IPS DF 6.9 (cell line): ENCODE results near the gene ZCCHC17.

ENCODE experiments used
- DNase-seq: peaks from one replicate; pipeline ENCODE4 v3.0.0-alpha.2; 2013; ENCODE audit warnings: low read depth, low spot score
- H3K27ac ChIP-seq: one replicate; pipeline ENCODE4 v1.5.1; 2013; ENCODE audit warnings: low read length, control low read depth
- H3K27me3 ChIP-seq: 2 replicates; pipeline ENCODE4 v1.6.1; 2013; ENCODE audit warnings: mild to moderate bottlenecking, low read length; ENCODE audit not compliant: control insufficient read depth, insufficient read depth
- H3K36me3 ChIP-seq: 2 replicates; pipeline ENCODE4 v1.6.1; 2013; ENCODE audit warnings: low read length; ENCODE audit not compliant: control insufficient read depth, insufficient read depth
- H3K4me1 ChIP-seq: 2 replicates; pipeline ENCODE4 v1.6.1; 2013; ENCODE audit warnings: low read length; ENCODE audit not compliant: control insufficient read depth, insufficient read depth
- H3K4me3 ChIP-seq: 2 replicates; pipeline ENCODE4 v1.5.1; 2013; ENCODE audit warnings: mild to moderate bottlenecking, low read length
- H3K9me3 ChIP-seq: 2 replicates; pipeline ENCODE4 v1.6.1; 2013; ENCODE audit warnings: low read length, inconsistent platforms; ENCODE audit not compliant: control insufficient read depth, insufficient read depth
- WGBS: extraction: QIAGEN DNeasy Blood & Tissue Kit; methylation state at CpG from one replicate; pipeline ENCODE4 v1.1.7; 2013; ENCODE audit warnings: mixed read lengths, missing lambda C conversion rate; ENCODE audit not compliant: insufficient read length, insufficient coverage; 5-methylcytosine and 5-hydroxymethylcytosine counted together

Gene ZCCHC17

DNA sequence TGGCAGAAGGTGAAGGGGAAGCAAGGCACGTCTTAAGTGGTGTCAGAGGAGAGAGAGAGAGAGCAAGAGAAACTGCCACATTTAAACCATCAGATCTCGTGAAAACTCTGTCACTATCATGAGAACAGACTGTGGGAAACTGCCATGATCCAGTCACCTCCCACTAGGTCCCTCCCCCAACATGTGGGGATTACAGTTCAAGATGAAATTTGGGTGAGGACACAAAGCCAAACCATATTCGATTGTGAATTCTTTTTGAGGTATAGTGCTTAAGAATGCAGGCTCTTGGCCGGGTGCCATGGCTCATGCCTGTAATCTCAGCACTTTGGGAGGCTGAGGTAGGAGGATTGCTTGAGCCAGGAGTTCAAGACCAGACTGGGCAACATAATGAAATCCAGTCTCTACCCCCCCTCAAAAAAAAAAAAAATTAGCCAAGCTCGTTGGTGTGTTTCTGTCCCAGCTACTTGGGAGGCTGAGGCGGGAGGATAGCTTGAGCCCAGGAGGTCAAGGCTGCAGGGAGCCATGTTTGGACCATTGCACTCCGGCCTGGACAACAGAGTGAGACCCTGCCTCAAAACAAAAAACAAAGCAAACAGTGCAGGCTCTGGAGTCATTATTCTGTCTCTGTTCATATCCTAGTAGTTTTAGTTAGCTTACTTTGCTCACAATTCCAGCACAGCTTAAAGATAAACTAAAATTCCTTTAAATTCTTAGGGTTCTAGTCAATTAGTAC is 6.0 kb downstream of the ZCCHC17 start:
- no CpG with 5 or more reads among the region's 7 CpGs for WGBS
- no peak for DNase-seq
- no peaks in the 10 kb centered on the region for H3K27me3 ChIP-seq
- H3K9me3 ChIP-seq: no peaks in the 10 kb centered on the region
- no peak overlapping the region for H3K4me3 ChIP-seq
- H3K4me1 ChIP-seq: no peaks in the 10 kb centered on the region
- no peak overlapping the region for H3K27ac ChIP-seq
- H3K36me3 ChIP-seq: no peaks in the 10 kb centered on the region

DNA sequence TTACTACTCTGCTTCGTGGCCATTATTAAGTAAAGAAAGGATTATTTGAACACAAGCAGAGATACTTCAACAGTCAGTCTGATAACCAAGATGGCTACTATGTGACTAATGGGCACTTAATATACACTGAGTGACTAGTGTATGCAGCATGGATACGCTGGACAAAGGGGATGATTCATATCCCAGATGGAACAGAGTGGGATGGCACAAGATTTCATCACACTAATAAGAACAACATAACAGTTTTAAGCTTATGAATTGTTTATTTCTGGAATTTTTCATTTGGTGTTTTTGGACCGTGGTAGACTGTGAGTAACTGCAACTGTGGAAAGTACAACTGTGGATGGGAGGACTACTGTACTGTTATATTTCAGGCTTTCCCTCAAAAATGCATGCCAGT is 9.4 kb downstream of the ZCCHC17 start:
- no CpG with 5 or more reads among the region's 3 CpGs for WGBS
- no peaks in the 10 kb centered on the region for H3K27me3 ChIP-seq
- no peaks in the 10 kb centered on the region for H3K36me3 ChIP-seq
- no peak overlapping the region for H3K27ac ChIP-seq
- no peak for DNase-seq
- no peak overlapping the region for H3K4me3 ChIP-seq
- no peaks in the 10 kb centered on the region for H3K4me1 ChIP-seq
- no peaks in the 10 kb centered on the region for H3K9me3 ChIP-seq

DNA sequence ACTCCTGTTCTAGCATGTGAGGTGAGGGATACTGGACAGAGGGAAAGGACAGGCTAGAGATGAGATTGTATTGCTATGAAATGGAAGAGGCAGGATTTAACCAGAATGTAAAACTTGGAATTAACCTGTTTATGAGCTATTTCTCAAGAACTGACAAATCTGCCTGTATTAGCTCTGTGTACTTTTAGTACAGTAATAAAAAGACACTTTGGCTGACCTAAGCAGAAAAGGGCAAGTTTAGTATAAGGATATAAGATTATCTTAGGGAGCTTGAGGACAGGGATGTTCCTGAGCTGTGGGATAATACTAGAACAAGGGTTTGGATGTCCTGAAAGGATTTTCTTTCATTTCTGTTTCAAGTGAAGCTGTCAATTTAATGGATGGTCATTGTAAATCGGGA is 11.2 kb downstream of the ZCCHC17 start:
- Histone ChIP-seq H3K27ac (no peak overlapping the region), H3K9me3 (no peaks in the 10 kb centered on the region), H3K4me1 (no peaks in the 10 kb centered on the region), H3K27me3 (no peaks in the 10 kb centered on the region), H3K36me3 (no peaks in the 10 kb centered on the region), H3K4me3 (no peak overlapping the region)
- no peak for DNase-seq
- no CpG with 5 or more reads among the region's 1 CpG for WGBS

DNA sequence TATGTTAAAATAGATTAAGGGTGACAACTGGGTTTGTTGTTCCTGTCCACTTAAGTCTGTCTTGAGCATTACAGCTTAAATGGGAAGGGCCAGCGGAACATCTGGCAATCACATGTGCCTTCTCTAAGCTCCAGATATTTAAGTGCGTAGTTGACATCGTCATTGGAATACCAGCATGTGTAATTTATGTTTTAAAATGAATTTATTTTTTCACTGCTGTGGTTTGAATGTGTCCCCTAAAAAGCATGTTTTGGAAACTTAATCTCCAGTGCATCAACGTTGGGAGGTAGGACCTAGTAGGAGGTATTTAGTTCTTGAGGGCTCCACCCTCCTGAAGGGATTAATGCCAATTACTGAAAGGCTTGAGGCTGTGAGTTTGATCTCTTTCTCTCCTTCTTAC is 13.4 kb downstream of the ZCCHC17 start:
- no peak for DNase-seq
- WGBS: no CpG with 5 or more reads among the region's 4 CpGs
- Histone ChIP-seq H3K36me3 (no peaks in the 10 kb centered on the region), H3K27ac (no peak overlapping the region), H3K27me3 (no peaks in the 10 kb centered on the region), H3K4me1 (no peaks in the 10 kb centered on the region), H3K4me3 (no peak overlapping the region), H3K9me3 (no peaks in the 10 kb centered on the region)

DNA sequence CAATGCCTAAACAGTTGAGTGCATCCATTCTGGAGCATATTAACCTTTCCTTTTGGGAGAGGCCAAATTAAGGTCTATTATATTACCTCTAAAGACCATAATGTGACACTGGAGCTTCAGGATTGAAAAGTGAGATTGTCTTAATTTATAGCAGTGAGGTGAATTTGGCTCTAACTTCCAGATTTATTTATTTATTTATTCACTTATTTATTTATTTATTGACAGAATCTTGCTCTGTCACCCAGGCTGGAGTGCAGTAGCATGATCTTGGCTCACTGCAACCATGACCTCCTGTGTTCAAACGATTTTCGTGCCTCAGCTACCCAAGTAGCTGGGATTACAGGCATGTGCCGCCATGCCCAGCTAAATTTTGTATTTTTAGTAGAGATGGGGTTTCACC is 19.1 kb downstream of the ZCCHC17 start:
- H3K36me3 ChIP-seq: no peaks in the 10 kb centered on the region; the same call in 1 of the 2 replicates

DNA sequence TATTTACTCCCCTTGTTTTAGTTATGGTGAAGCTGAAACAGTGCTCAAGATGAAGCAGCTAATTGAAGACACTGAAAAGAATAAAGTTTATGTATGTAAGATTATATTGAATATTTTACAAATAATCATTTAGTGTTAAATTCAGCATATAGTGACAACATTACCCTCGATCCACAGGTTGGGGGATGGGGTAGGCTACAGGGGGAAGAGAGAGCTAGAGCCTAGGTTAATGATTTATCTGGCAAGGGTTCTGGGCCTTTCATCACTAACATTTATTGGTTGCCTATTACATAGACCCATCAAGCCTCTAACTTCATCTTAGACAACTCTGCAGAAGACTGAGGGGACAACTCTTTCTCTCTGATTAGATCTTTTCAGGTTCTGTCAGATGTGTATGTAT is 21.3 kb downstream of the ZCCHC17 start:
- no peak for DNase-seq
- no CpG with 5 or more reads among the region's 1 CpG for WGBS
- Histone ChIP-seq H3K36me3 (no peaks in the 10 kb centered on the region; the same call in 1 of the 2 replicates), H3K27ac (no peak overlapping the region), H3K4me3 (no peak overlapping the region), H3K27me3 (no peaks in the 10 kb centered on the region), H3K9me3 (no peaks in the 10 kb centered on the region), H3K4me1 (no peaks in the 10 kb centered on the region)

More for the DNA sequence above, 19.1 kb downstream of the ZCCHC17 start:
- Histone ChIP-seq H3K27ac (no peak overlapping the region), H3K4me1 (no peaks in the 10 kb centered on the region), H3K4me3 (no peak overlapping the region), H3K27me3 (no peaks in the 10 kb centered on the region), H3K9me3 (no peaks in the 10 kb centered on the region)
- DNase-seq: no peak
- no CpG with 5 or more reads among the region's 3 CpGs for WGBS

DNA sequence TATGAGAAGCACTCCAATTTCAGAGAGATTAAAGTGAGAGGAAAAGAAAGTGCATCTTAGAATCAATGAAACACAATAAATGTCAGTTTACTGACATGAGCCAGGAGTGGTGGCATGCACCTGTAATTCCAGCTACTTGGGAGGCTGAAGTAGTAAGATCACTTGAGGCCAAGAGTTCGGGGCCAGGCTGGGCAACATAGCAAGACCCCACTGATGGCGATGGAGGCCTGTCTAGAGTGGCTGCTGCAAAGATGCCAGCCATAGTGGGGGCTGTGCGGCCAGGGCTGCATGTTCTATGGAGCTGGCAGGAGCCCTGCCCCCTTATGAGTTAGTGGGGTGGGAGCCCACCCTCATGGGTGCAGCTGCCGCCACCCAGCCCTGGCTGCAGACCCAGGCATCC is 27.3 kb downstream of the ZCCHC17 start:
- no peaks in the 10 kb centered on the region for H3K9me3 ChIP-seq
- no peak for DNase-seq
- no peak overlapping the region for H3K27ac ChIP-seq
- no peaks in the 10 kb centered on the region for H3K27me3 ChIP-seq
- H3K36me3 ChIP-seq: 0 out of 2 replicates have a peak, but pooled peaks cover 3% of the 10 kb centered on the region
- no CpG with 5 or more reads among the region's 4 CpGs for WGBS
- no peak overlapping the region for H3K4me3 ChIP-seq
- no peaks in the 10 kb centered on the region for H3K4me1 ChIP-seq

DNA sequence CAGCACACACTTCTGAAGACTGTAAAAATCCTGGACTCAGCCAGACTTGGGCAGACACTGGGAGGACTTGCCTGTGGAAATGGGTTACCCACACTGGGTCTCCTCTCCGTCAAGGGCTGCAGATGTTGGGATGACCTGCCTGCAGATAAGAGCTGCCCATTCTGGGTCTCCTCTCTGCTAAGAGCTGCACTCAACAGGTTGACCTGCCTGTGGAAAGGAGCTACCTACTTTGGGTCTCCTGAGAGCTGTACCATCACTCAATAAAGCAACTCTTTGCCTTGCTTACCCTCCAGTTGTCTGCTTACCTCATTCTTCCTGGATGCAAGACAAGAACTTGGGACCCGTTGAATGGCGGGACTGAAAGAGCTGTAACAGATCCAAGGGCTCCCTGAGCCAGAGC is 28.2 kb downstream of the ZCCHC17 start:
- H3K27me3 ChIP-seq: no peaks in the 10 kb centered on the region
- DNase-seq: no peak
- WGBS: no CpG with 5 or more reads among the region's 3 CpGs

DNA sequence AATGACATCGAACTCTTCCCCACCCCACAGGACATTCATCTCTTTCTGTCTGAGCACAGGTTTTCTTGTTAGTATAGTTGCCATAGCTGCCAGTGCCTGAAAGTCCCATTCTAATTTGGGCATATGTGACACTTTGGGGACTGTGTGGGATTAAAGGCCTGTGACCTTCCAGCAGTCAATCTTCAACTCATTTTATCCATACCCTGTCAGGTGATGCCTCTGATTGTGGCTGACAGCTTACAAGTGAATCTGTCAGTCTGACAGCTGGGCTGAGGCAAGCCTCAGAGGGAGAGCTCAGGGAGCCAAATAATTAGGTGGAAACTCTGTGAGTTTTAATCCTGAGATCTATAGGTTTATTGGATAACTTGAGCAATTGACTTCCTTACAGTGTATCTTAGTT is 29.6 kb downstream of the ZCCHC17 start:
- H3K4me1 ChIP-seq: no peaks in the 10 kb centered on the region
- WGBS: no CpG with 5 or more reads among the region's 1 CpG
- H3K4me3 ChIP-seq: no peak overlapping the region
- no peak overlapping the region for H3K27ac ChIP-seq
- no peaks in the 10 kb centered on the region for H3K9me3 ChIP-seq
- 0 out of 2 replicates have a peak, but pooled peaks cover 3% of the 10 kb centered on the region for H3K36me3 ChIP-seq
- no peaks in the 10 kb centered on the region for H3K27me3 ChIP-seq
- DNase-seq: no peak

More for the DNA sequence above, 28.2 kb downstream of the ZCCHC17 start:
- Histone ChIP-seq H3K36me3 (0 out of 2 replicates have a peak, but pooled peaks cover 3% of the 10 kb centered on the region), H3K4me1 (no peaks in the 10 kb centered on the region), H3K4me3 (no peak overlapping the region), H3K27ac (no peak overlapping the region), H3K9me3 (no peaks in the 10 kb centered on the region)

DNA sequence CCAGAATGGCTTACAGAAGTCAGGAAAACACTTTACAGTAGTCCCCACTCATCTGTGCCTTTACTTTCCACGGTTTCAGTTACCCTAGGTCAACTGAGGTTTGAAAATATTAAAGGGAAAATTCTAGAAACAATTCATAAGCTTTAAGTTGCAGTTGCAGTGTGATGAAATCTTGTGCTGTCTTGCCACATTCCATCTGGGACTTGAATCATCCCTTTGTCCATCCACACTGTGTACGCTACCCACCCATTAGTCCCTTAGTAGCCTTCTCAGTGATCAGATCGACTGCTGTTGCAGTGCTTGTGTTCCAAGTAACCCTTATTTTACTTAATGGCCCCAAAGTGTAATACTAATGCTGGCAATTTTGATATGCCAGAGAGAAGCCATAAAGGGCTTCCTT is 30.5 kb downstream of the ZCCHC17 start:
- no CpG with 5 or more reads among the region's 3 CpGs for WGBS
- Histone ChIP-seq H3K4me3 (no peak overlapping the region), H3K27me3 (no peaks in the 10 kb centered on the region), H3K9me3 (no peaks in the 10 kb centered on the region), H3K4me1 (no peaks in the 10 kb centered on the region), H3K27ac (no peak overlapping the region), H3K36me3 (0 out of 2 replicates have a peak, but pooled peaks cover 3% of the 10 kb centered on the region)
- no peak for DNase-seq

DNA sequence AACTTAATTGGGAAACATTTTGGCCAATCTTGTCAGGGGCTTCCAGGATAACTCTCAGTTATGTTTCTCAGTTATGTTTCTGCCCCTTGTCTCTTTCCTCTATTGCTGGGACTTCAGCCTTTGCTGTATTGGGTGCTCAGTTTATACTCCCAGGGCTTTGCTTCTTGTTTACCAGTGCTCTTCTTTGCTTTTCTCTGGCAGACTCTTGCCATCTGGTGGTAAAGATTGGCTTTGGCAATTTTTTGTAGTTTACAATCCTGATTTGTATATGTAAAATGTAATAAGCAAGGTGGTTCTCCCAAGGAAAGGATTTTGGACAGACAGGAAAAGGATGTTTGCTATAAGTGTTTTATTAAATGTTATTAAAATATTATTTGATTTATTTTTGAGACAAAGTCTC is 38.2 kb downstream of the ZCCHC17 start:
- H3K36me3 ChIP-seq: no peaks in the 10 kb centered on the region; the same call in 1 of the 2 replicates

More for the DNA sequence above, 38.2 kb downstream of the ZCCHC17 start:
- Histone ChIP-seq H3K4me1 (no peaks in the 10 kb centered on the region), H3K27me3 (no peaks in the 10 kb centered on the region), H3K4me3 (no peak overlapping the region), H3K27ac (no peak overlapping the region), H3K9me3 (no peaks in the 10 kb centered on the region)
- no peak for DNase-seq
